OCI-LY3 (cell line): ENCODE results near the gene SFXN5.

Experiments
- EZH2phosphoT487 ChIP-seq: fragments of 200-600 bp; shearing (Covaris generic); IDR thresholded peaks from 2 replicates; pipeline ENCODE4 v1.6.1; 2018; ENCODE audit warnings: antibody characterized with exemption, mixed run types, low read depth
- TF ChIP-seq, protein P1 (sequence below): fragments of 200-600, 300-600 bp; sonication (generic); IDR thresholded peaks from 2 replicates; pipeline ENCODE4 v1.5.1; 2014; ENCODE audit warnings: antibody characterized with exemption, low read length, low read depth

GRCh38 chr2:72959554-72959953 is 112.0 kb downstream of the SFXN5 start:
- TF ChIP-seq, protein P1, sequence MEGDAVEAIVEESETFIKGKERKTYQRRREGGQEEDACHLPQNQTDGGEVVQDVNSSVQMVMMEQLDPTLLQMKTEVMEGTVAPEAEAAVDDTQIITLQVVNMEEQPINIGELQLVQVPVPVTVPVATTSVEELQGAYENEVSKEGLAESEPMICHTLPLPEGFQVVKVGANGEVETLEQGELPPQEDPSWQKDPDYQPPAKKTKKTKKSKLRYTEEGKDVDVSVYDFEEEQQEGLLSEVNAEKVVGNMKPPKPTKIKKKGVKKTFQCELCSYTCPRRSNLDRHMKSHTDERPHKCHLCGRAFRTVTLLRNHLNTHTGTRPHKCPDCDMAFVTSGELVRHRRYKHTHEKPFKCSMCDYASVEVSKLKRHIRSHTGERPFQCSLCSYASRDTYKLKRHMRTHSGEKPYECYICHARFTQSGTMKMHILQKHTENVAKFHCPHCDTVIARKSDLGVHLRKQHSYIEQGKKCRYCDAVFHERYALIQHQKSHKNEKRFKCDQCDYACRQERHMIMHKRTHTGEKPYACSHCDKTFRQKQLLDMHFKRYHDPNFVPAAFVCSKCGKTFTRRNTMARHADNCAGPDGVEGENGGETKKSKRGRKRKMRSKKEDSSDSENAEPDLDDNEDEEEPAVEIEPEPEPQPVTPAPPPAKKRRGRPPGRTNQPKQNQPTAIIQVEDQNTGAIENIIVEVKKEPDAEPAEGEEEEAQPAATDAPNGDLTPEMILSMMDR: no peak
- TF ChIP-seq EZH2phosphoT487: no peak
